NT2/D1 (cell line): Measurements from ENCODE around the gene GPR157.
"Not testable (repeated sequence)": the region's sequence is repeated elsewhere in the genome, so short reads cannot be mapped to it uniquely, and the experiment has no call there.

Experiments
- SUZ12 ChIP-seq: IDR thresholded peaks from 2 replicates; pipeline ENCODE4 v1.6.1; 2011; ENCODE audit not compliant: insufficient read length, insufficient read depth; ENCODE audit errors: extremely low read depth
- ZNF274 ChIP-seq: IDR thresholded peaks from 2 replicates; pipeline ENCODE4 v1.6.1; 2011; ENCODE audit warnings: mild to moderate bottlenecking, low read depth, low read length

GRCh38 chr1:9093996-9094595 lies 34.8 kb downstream of the GPR157 start:
- not testable (repeated sequence) for TF ChIP-seq ZNF274, SUZ12
